ENCODE results near the gene TMPRSS6.

The TMPRSS6 gene

DNA sequence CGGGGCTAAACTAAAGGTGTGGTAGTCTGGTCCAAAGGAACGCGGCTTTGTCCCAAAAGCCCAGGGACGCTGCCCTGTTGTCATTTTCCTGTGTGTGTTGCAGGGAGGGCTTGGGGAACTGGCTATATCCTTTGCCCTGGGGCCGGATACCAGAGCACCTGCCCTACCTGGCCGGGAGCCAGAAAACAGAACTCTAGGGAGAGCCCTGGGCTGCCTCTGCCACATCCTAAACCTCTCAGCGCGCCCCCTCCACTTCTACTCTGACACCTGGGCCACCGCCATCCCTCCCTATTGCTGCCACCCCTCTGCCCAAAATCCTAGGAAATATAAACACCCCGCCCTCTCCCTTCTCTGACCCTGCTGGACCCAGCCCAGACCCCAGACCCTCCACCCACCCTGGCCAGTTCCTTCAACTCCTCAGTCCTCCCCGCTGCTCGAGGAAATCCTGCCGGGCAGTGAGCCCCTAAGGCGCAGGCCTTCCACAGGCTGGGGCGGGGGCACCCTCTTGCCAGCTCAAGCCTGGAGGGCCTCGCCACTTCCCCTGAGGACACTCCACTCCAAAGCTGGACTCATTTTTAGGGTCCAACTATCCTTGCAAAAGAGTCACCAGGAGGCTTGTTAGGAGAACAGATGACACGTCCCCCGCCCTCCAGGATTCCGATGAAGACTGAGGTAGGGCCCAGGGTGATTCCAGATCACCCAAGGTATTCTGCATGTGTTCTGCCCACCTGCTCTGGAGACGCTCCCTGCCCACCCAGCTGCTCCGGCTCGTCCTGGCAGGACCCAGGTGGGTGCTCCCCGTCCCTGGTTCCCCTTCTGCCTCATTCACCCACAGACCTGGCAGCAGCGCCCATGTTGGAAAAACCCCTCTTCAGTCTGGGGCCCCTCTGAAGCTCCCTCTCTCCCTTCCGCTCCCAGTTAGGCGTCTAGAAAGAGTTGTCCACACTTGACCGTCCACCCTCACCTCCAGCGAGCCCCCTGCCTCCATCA is 45.8 kb downstream of the TMPRSS6 start:
- no peak for DNase-seq

DNA sequence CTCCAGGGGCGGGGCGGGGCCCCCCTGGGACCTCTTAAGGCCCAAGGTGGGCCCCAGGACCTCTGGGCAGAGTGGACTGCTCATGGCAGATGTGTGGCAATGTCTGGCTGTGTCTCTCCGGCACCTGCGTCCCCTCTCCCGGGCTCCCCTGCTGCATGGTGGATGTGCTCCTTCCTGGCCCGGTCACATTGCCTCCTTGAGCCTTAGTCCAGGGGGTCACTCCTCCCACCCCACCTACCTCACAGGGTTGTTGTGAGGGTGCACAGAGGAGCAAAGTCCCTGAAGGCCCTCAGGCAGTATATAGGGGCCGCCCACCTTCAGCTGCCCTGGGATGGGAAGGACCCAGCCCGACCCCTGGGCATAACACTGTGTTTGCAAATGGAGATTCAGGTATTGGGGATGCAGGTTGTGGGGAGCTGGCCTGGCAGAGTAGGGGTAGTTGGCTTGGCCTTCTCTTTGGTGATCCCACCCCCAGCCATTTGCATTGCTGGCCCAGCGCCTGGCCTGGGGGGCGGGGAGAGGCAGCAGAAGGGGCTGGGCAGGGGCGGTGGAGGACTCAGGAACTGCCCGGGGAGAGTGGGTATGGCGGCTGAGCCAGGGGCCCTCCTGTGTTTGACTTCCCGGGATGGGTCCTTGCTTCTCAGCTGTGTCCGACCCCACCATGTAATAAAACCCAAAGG is 46.7 kb downstream of the TMPRSS6 start:
- no peak for DNase-seq

DNA sequence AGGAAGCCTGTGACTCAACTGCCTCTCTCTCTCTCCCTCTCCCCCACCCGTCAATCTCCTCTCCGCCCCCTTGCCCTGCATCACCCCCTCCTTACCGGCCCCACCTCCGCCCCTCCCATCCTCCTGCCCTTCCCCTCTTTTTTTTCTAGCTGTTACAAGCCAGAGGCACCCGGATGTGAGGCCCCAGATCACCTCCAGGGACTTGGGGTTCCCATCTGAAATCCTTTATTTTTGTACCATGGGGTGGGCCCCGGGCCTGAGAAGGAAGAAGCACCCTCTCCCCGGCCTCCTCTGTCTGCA is 47.2 kb downstream of the TMPRSS6 start:
- DNase-seq, result no peak

DNA sequence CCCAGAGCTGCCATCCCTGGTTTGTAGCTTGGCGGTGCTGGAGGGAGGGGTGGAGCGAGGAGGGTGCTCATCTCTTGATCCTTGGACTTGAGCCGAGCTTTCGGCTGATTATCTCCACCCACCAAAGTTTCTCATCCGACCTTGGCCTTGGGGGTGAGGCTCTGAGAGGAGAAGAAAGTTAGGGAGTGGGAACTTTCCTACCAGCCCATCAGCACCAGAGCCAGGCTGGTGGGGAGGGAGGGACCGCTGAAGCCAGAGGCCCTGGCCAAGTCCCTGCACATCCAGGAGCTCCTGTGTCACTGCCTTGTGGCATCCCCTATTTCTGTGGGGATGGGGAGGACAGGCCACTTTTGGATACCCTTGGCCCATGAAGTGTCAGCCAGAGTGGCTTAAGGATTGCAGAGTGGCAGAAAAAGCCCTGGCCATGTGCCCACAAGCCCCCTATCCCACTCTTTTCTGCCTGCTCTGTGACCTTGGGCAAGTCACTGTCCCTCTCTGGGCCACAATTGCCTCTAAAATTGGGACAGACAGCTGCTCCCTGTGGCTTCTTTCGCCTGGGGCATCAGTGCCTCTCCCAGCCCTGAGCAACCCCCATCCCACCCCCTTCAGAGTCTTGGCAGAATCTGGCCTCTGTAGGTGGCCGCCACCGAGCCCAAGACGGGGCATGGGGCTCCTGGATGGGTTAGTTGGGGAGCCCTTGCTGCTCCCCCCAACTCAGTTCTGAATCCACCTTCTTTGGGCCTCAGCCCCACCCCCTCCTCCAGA is 47.7 kb downstream of the TMPRSS6 start:
- DNase-seq, result no peak

DNA sequence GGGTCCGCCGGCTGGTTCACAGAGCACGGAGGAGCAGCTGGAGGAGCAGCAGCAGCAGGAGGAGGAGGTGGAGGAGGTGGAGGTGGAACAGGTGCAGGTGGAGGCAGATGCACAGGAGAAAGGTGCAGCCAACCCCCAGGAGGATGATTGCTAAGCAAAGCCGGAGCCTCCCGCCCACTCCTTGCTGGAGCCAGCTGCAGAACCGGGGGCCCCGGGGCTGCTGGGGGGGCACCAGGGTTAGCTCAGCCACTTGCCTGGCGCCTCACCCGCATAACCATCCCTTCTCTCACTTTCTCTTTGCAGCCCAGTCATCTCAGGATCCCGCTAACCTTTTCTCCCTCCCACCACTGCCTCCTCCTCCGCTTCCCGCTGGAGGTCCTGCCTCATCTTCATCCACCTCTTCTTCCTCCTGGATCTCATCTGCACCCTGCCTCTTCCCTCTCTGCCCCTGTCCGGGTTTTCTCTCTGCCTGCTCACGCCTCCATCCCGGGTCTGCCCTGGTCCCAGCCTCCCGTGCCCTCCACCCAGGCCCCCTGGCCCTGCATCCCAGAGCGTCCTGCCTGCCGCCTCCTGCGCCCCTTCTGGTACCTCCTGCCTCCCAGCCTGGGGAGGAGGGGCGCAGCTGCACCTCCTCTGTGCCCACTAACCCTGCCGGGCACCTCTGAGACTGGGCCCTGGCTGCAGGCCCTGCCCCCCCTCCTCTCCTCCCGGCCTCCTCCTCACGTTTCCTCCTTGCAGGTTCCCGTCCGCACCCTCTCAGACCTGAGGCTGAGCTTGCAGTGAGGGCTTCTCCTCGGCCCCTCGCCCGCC is 48.5 kb downstream of the TMPRSS6 start:
- DNase-seq, result peak; percentile 79

DNA sequence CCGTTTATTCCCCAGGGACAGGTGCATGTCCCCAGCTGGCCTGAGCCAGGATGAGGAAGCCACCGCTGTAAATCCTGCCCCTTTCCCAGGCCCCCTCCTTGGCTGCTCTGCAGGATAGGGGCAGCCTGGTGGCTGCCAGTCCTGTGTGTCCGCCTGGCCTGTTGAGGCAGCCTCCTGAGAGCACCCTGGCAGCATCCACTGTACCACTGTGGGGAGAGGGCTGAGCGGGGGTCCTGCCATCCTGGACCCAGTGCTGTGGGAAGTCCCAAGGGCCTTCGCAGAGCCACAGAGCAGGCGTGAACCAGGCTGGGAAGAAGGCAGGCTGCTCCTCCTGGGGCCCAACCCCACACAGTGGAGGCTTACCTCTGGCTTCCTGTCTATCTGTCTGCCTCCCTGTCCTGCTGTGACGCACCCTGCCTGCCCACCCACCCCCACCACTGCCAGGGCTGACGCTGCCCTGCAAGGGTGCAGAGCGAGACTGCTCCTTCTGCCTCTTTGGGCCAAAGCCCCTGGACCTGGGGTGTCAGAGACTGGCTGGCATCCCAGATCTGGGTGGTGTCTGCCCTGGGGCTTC is 49.5 kb downstream of the TMPRSS6 start:
- peak; percentile 38 for DNase-seq

DNA sequence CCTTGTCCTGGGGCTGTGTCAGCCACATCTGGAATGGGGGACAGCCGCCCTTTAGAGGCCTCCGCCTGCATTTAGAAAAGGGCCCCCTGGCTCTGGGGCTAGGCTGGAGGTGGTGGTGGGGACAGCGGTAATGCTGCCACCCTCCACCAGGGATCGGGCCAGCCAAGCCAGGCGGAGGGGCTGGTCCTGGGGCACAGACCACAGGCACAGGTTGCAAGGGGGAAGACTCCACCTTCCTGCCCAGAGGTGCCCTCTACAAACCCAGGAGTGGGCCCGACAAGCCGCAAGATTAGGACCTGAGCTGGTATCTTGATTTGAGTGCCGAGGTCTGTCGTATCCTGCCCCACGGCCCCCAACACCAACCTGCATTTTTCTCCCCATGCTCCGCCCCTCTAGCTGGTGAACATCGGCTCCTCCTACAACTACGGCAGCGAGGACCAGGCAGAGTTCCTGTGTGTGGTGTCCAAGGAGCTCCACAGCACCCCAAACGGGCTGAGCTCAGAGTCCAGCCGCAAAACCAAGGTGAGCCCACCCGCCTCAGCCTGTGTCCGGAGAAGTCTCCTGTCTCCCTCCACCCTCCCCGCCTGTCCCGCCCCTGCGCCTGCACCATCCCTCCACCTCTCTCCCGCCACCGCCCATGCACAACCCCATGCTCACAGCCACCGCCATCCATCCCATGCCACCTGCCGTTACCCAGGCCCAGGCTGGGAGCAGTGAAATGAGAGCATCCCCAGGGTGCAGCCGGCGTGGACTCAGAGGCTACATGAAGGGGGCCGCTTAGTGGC is 50.4 kb downstream of the TMPRSS6 start:
- DNase-seq, result no peak

- DNase-seq, result no peak
These were observed 51.6 kb downstream of the TMPRSS6 start for GRCh38 chr22:37057796-37058510.

DNA sequence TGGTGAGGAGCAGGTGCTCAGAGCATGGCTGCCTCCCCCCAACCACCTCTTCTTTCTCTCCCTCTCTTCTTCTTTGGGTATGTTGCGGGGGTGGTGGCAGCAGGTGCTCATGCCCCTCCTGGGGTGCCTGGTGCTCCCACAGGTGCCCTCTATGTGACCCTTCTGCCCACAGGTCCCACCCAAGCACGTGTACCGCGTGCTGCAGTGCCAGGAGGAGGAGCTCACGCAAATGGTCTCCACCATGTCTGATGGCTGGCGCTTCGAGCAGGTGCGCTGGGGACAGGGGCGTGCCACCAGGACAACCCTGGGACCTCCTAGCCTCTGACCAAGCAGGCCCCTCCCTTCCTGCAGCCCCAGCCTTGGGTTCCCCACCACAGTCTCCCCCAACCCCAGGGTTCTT is 52.3 kb downstream of the TMPRSS6 start:
- DNase-seq, result no peak

DNA sequence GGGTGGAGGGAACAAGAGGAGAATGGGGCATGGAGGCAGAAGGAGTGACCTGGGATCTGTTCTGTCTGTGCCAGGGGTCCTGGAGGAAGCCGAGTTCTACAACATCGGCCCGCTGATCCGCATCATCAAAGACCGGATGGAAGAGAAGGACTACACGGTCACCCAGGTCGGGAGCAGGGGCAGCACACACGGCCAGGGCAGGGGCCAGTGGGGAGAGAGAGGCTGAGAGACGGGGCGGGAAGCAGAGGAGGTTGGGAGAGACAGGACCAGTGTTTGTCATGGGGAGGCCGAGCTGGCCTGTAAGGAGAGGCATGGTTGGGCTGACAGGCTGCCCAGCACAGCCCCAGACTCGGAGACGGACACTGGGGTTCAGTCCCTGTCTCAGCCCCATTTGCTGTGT is 53.3 kb downstream of the TMPRSS6 start:
- DNase-seq, result no peak

- DNase-seq, result no peak
These were observed 54.7 kb downstream of the TMPRSS6 start for GRCh38 chr22:37054600-37055365.

DNA sequence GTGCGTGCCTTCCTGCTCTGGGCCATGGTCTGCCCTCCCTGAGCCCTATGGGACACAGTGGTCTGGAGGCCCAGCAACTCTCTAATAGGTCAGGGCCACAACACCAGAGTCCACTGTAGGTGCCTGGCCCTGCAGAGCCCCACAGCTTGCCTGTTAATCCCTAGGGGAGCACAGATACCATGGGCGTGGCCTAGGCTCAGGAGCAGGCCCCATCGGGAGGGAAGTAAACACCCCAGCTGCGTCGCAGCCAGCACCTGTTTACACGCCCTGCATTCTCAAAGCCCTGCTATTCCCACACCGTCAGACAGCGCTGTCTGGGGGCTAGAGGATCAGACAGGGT is 55.5 kb downstream of the TMPRSS6 start:
- DNase-seq, result no peak

DNA sequence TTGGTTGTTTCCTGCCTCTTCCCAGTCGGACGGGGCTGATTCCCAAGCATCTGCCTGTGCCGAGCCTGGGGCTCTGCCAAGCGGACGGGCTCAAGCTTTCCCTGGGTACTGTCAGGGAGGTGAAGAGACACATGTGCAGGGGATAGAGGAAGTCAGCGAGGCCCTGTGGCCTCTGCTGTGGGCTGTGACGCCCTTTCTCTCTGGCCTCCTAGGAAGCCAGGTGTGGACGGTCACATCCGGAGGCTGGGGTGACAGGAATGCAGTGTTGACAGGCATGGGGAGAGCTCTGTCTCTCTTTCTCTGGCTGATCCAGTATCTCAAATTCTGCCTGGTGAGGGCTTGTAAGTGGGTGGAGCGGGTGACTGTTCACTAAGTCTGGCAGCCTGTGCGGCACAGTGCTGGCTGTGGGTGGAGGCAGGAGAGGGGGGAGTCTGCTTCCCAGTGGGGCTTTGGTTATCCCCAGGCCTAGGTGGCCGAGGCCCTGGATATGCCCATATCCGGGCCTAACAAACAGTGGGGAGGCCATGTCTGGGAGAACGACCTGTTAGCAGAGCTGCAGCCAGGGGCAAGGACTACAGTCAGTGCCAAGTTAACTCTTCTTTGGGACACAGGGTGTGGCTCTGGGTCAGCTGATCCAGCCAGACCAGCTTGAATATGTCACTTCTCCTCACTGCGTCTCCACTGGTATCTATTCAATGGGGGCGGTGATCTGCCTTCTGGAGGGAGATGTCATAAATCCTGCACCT is 56.0 kb downstream of the TMPRSS6 start:
- DNase-seq, result no peak

- DNase-seq, result no peak
These were observed 56.9 kb downstream of the TMPRSS6 start for GRCh38 chr22:37052386-37053309.

DNA sequence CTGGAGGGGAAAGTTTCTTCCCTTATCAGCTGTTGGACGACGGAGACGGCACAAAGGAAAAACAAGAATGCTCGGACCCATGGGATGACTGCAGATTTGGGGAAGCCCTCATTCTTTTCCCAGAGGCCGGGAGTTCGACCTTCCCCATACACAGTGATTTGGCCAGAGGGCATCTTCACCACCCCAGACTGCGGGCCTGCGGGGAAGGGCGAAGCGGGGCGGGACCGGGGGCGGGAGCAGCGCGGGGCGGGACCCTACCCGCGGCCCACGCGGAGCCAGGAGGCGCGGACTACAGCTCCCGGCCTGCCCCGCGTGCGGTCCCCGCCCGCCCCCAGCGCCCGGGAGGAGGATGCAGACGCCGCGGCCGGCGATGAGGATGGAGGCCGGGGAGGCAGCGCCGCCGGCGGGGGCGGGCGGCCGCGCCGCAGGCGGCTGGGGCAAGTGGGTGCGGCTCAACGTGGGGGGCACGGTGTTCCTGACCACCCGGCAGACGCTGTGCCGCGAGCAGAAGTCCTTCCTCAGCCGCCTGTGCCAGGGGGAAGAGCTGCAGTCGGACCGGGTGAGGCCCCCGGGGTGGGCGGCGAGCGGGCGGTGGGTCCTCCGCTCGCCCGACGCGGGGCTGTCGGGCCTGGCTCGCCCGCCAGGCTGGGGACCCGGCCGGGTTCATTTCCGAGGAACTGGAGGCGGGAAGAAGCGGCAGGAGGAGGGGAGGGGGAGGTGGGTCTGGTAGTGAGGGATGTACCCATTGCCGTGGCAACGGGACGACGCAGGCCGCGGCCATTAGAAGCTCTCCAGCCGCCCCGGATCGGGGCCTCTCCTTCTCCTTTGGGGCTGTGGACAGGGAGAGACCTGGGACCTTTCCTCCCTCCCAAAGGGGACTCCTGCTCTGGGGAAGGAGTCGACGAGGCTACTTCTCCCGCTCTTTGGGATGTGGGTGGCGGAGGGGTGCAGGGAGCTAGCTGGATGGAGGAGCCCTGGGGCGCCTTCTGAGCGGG is 57.8 kb downstream of the TMPRSS6 start, which contains the start of gene KCTD17:
TSS of gene KCTD17 (plus strand) at position 352 of the 995 bp plus-strand sequence. CDS start at position 371, 19 bp downstream.
- DNase-seq, result peak; percentile 89

DNA sequence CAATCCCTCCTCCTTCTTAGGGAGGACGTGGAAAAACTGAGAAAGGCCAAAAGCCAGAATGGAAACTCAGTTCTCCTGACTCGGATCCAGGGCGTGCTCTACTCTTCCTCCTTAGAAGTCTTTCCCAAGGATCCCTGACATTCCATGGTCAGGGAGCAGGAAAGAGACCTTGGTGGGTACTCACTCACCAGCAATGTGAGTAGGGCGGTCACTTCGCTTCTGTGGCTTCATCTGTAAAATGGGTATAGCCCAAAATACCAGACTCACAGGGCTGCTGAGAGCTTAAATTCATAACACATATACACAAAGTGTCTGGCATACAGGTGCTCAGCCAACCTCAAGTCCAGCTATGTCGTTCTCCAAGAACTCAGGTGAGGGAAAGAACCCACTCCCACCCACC is 58.6 kb downstream of the TMPRSS6 start:
- no peak for DNase-seq

- DNase-seq, result no peak
These were observed 60.3 kb downstream of the TMPRSS6 start for GRCh38 chr22:37049224-37049623.

Measured in activated CD4-positive, alpha-beta T cell treated with anti-CD3 and anti-CD28 coated beads, Interleukin-10, Interleukin-2, amounts not matched to agents 100 ng/mL and 50 ng/mL, durations not matched to agents 16 hours and 8 hours (primary cell).